CD4-positive, alpha-beta T cell (primary cell): ENCODE data around the gene NEURL1. TPM values are rescaled to one million over a fixed set of nuclear protein-coding genes. Genes with fewer than 3 reads are reported as not detected.

ENCODE experiments used
- ATAC-seq: fragments of 200-7000 bp; cut with Tn5 transposase; one replicate; pipeline ENCODE4 v1.10.0; 2022; ENCODE audit warnings: mild to moderate bottlenecking; ENCODE audit not compliant: poor library complexity
- CTCF ChIA-PET: fragments of 350-600 bp; sonication (Branson Sonifier 250); formaldehyde crosslinking; loops from one replicate; lab custom pipeline; 2021; ENCODE audit warnings: antibody characterized with exemption, inconsistent platforms; lab: Charles Lee
- POLR2A ChIA-PET: fragments of 350-600 bp; sonication (Branson Sonifier 250); formaldehyde crosslinking; loops from one replicate; lab custom pipeline; 2021; ENCODE audit warnings: antibody characterized with exemption, inconsistent platforms; lab: Charles Lee
- DNase-seq, 14 experiments: peaks; one replicate each; pipeline ENCODE4 v3.0.0-alpha.2; 2013 to 2020; ENCODE audit warnings: mixed read lengths in 2 of 14
- H3K27ac ChIP-seq, 2 donors: one replicate each; pipeline versions ENCODE4 v1.5.1 to v1.7.0; 2013; ENCODE audit warnings: low read length in 2 of 2, low read depth in 1 of 2, mild to moderate bottlenecking in 1 of 2
- H3K27me3 ChIP-seq, 2 experiments: 1 replicate in 1 of 2; 2 replicates in 1 of 2; pipeline versions ENCODE4 v1.6.1 to v1.7.0; 2013; ENCODE audit warnings: low read length in 2 of 2, control low read depth in 1 of 2, mild to moderate bottlenecking in 1 of 2, moderate library complexity in 1 of 2; ENCODE audit not compliant: insufficient read depth in 2 of 2, control insufficient read depth in 1 of 2
- H3K36me3 ChIP-seq: one replicate; pipeline ENCODE4 v1.6.1; 2013; ENCODE audit warnings: low read length, control low read depth; ENCODE audit not compliant: insufficient read depth
- H3K4me1 ChIP-seq: one replicate; pipeline ENCODE4 v1.6.1; 2013; ENCODE audit warnings: low read length, control low read depth; ENCODE audit not compliant: insufficient read depth
- H3K4me3 ChIP-seq: one replicate; pipeline ENCODE4 v1.5.1; 2013; ENCODE audit warnings: mild to moderate bottlenecking, low read length, moderate library complexity
- H3K9me3 ChIP-seq, 2 experiments: 1 replicate in 1 of 2; 2 replicates in 1 of 2; pipeline versions ENCODE4 v1.6.1 to v1.7.0; 2013; ENCODE audit warnings: low read length in 2 of 2, mild to moderate bottlenecking in 2 of 2, control low read depth in 1 of 2, moderate library complexity in 1 of 2; ENCODE audit not compliant: control insufficient read depth in 1 of 2, insufficient read depth in 1 of 2
- H3K27ac Mint-ChIP-seq: one replicate; pipeline ENCODE4 v1.8.0; 2020; ENCODE audit warnings: mixed read lengths
- H3K27me3 Mint-ChIP-seq: one replicate; pipeline ENCODE4 v1.8.0; 2021; ENCODE audit warnings: mixed read lengths
- H3K36me3 Mint-ChIP-seq: one replicate; pipeline ENCODE4 v1.8.0; 2021; ENCODE audit warnings: low read depth, mixed read lengths
- H3K4me1 Mint-ChIP-seq: one replicate; pipeline ENCODE4 v1.8.0; 2021; ENCODE audit warnings: low read depth, mixed read lengths
- H3K4me3 Mint-ChIP-seq: one replicate; pipeline ENCODE4 v1.8.0; 2020; ENCODE audit warnings: mild to moderate bottlenecking, mixed read lengths
- H3K9me3 Mint-ChIP-seq: one replicate; pipeline ENCODE4 v1.8.0; 2020; ENCODE audit warnings: mixed read lengths
- CTCF ChIP-seq: fragments of 200-600 bp; IDR thresholded peaks from one replicate; pipeline ENCODE4 v1.8.0; 2022; ENCODE audit warnings: antibody characterized with exemption, mild to moderate bottlenecking
- intact Hi-C, 2 experiments: fragments of 100-400 bp; cut with DNase I in 1 of 2; cut with micrococcal nuclease in 1 of 2; formaldehyde crosslinking; loops; one replicate each; pipeline versions ENCODE4 v1.15.1 to v1.9.0; 2023 to 2025; cut with DNase I, micrococcal nuclease
- total RNA-seq, 174 experiments: library from RNA in 2 of 174; stranded (reverse) in 2 of 174; gene quantifications; one replicate each; pipeline ENCODE4 v1.2.3 and lab custom pipeline; 2021 to 2026

Gene NEURL1
- total RNA-seq, 2 experiments from 2014 or later, result 0.85 to 1.1 TPM

GRCh38 chr10:103467406-103467805 is 26.1 kb upstream of the NEURL1 start:
- no peak overlapping the region for H3K27ac Mint-ChIP-seq
- H3K9me3 Mint-ChIP-seq, result no peaks in the 10 kb centered on the region
- peaks cover 33% of the 10 kb centered on the region for H3K4me1 Mint-ChIP-seq
- H3K27me3 ChIP-seq, result no peaks in the 10 kb centered on the region
- H3K4me3 ChIP-seq, result no peak overlapping the region
- H3K36me3 ChIP-seq, result no peaks in the 10 kb centered on the region
- no peaks in the 10 kb centered on the region for H3K36me3 Mint-ChIP-seq
- ChIA-PET CTCF (no interaction called here), POLR2A (no interaction called here)
- intact Hi-C loops, result no loop called here
- no peaks in the 10 kb centered on the region for H3K27me3 Mint-ChIP-seq
- H3K9me3 ChIP-seq, result no peaks in the 10 kb centered on the region
- no peak overlapping the region for H3K27ac ChIP-seq
- no peak for ATAC-seq
- DNase-seq, result no peak
- no peak overlapping the region for H3K4me3 Mint-ChIP-seq
- TF ChIP-seq CTCF, result no peak
- peaks cover 38% of the 10 kb centered on the region for H3K4me1 ChIP-seq

- CTCF ChIA-PET, result interaction anchor here (1.0 to 1.4 kb wide), 2 partner anchors 14 to 16 kb away, joined by 3 read pairs; no protein-coding TSS in a partner anchor
Measured at GRCh38 chr10:103469201-103469600, 24.3 kb upstream of the NEURL1 start.

GRCh38 chr10:103470761-103471653 is 22.5 kb upstream of the NEURL1 start:
- H3K4me1 Mint-ChIP-seq, result peaks cover 34% of the 10 kb centered on the region
- peak; percentile 36 to 92 (median 68) for DNase-seq
- H3K4me3 ChIP-seq, result peak overlapping the region; percentile 25

More at GRCh38 chr10:103469201-103469600, 24.3 kb upstream of the NEURL1 start:
- H3K36me3 ChIP-seq, result no peaks in the 10 kb centered on the region
- H3K27me3 ChIP-seq, result no peaks in the 10 kb centered on the region
- Mint-ChIP-seq H3K36me3 (no peaks in the 10 kb centered on the region), H3K9me3 (no peaks in the 10 kb centered on the region), H3K27ac (no peak overlapping the region), H3K27me3 (no peaks in the 10 kb centered on the region), H3K4me3 (no peak overlapping the region), H3K4me1 (peaks cover 34% of the 10 kb centered on the region)
- no peak for TF ChIP-seq CTCF
- DNase-seq (no peak), ATAC-seq (no peak)
- peaks cover 49% of the 10 kb centered on the region for H3K4me1 ChIP-seq
- H3K4me3 ChIP-seq, result no peak overlapping the region
- intact Hi-C loops, result no loop called here
- POLR2A ChIA-PET, result no interaction called here
- H3K27ac ChIP-seq, result no peak overlapping the region
- H3K9me3 ChIP-seq, result no peaks in the 10 kb centered on the region

More at GRCh38 chr10:103470761-103471653, 22.5 kb upstream of the NEURL1 start:
- Histone ChIP-seq H3K27ac (peak overlapping the region; percentile 37 to 76), H3K27me3 (no peaks in the 10 kb centered on the region), H3K9me3 (no peaks in the 10 kb centered on the region), H3K4me1 (peaks cover 54% of the 10 kb centered on the region), H3K36me3 (no peaks in the 10 kb centered on the region)
- no peak for TF ChIP-seq CTCF
- Mint-ChIP-seq H3K27me3 (no peaks in the 10 kb centered on the region), H3K4me3 (peak overlapping the region; percentile 46), H3K36me3 (no peaks in the 10 kb centered on the region), H3K9me3 (no peaks in the 10 kb centered on the region), H3K27ac (peak overlapping the region; percentile 80)
- CTCF ChIA-PET, result interaction anchor here (1.4 kb wide), 1 partner anchor 14 kb away, joined by 3 read pairs; no protein-coding TSS in a partner anchor
- POLR2A ChIA-PET, result interaction anchor here (0.7 to 1.6 kb wide), 3 partner anchors 17 to 20 kb away, joined by 3 to 7 read pairs (median 3); no protein-coding TSS in a partner anchor
- intact Hi-C loops, result loop anchor here in 1 of 2 experiments (2.0 kb wide), 1 partner anchor 18 kb away; the partner anchor contains the start of gene CALHM2
- peak; percentile 89 for ATAC-seq
